ENCODE measurements around the gene IGSF21.

IGSF21 gene

GRCh38 chr1:18119289-18119688 lies 11.7 kb downstream of the IGSF21 start:
- DNase-seq (ENCODE audit: low spot score) (no peak), FAIRE-seq (no peak)

GRCh38 chr1:18119771-18120377 lies 12.3 kb downstream of the IGSF21 start:
- DNase-seq (ENCODE audit: low spot score) (no peak), FAIRE-seq (no peak)

GRCh38 chr1:18120638-18121037 lies 13.0 kb downstream of the IGSF21 start:
- DNase-seq (ENCODE audit: low spot score) (no peak), FAIRE-seq (no peak)

GRCh38 chr1:18121072-18121820 lies 13.6 kb downstream of the IGSF21 start:
- DNase-seq (ENCODE audit: low spot score) (no peak), FAIRE-seq (no peak)

- DNase-seq (ENCODE audit: low spot score) (no peak), FAIRE-seq (no peak)
Observed at GRCh38 chr1:18123467-18123992, 15.9 kb downstream of the IGSF21 start.

- FAIRE-seq (no peak), DNase-seq (ENCODE audit: low spot score) (no peak)
Observed at GRCh38 chr1:18124977-18125376, 17.4 kb downstream of the IGSF21 start.

- no peak for FAIRE-seq
- no peak for DNase-seq (ENCODE audit: low spot score)
Observed at GRCh38 chr1:18126616-18127015, 19.0 kb downstream of the IGSF21 start.

- FAIRE-seq (no peak), DNase-seq (ENCODE audit: low spot score) (no peak)
Observed at GRCh38 chr1:18128298-18128697, 20.7 kb downstream of the IGSF21 start.

GRCh38 chr1:18130356-18130755 lies 22.8 kb downstream of the IGSF21 start:
- FAIRE-seq (no peak), DNase-seq (ENCODE audit: low spot score) (no peak)

- no peak for DNase-seq (ENCODE audit: low spot score)
- no peak for FAIRE-seq
Observed at GRCh38 chr1:18132022-18132710, 24.6 kb downstream of the IGSF21 start.

- DNase-seq (ENCODE audit: low spot score) (no peak), FAIRE-seq (no peak)
Observed at GRCh38 chr1:18132711-18133541, 25.3 kb downstream of the IGSF21 start.

GRCh38 chr1:18134324-18135046 lies 26.9 kb downstream of the IGSF21 start:
- FAIRE-seq: no peak
- no peak for DNase-seq (ENCODE audit: low spot score)

GRCh38 chr1:18137759-18138345 lies 30.3 kb downstream of the IGSF21 start:
- FAIRE-seq: no peak
- DNase-seq (ENCODE audit: low spot score): no peak

GRCh38 chr1:18139198-18139981 lies 31.8 kb downstream of the IGSF21 start:
- no peak for DNase-seq (ENCODE audit: low spot score)
- no peak for FAIRE-seq

GRCh38 chr1:18140411-18140810 lies 32.8 kb downstream of the IGSF21 start:
- FAIRE-seq: no peak
- DNase-seq (ENCODE audit: low spot score): no peak

- FAIRE-seq (no peak), DNase-seq (ENCODE audit: low spot score) (no peak)
Observed at GRCh38 chr1:18141661-18142060, 34.1 kb downstream of the IGSF21 start.

GRCh38 chr1:18142471-18142870 lies 34.9 kb downstream of the IGSF21 start:
- no peak for FAIRE-seq

GRCh38 chr1:18142969-18143368 lies 35.4 kb downstream of the IGSF21 start:
- no peak for DNase-seq (ENCODE audit: low spot score)
- FAIRE-seq: no peak

More at GRCh38 chr1:18142471-18142870, 34.9 kb downstream of the IGSF21 start:
- no peak for DNase-seq (ENCODE audit: low spot score)

GRCh38 chr1:18144062-18144461 lies 36.5 kb downstream of the IGSF21 start:
- FAIRE-seq: no peak

More at GRCh38 chr1:18144062-18144461, 36.5 kb downstream of the IGSF21 start:
- DNase-seq (ENCODE audit: low spot score): no peak

All from RCC 7860 (cell line).